ENCODE results near the gene EHBP1.

EHBP1 gene

DNA sequence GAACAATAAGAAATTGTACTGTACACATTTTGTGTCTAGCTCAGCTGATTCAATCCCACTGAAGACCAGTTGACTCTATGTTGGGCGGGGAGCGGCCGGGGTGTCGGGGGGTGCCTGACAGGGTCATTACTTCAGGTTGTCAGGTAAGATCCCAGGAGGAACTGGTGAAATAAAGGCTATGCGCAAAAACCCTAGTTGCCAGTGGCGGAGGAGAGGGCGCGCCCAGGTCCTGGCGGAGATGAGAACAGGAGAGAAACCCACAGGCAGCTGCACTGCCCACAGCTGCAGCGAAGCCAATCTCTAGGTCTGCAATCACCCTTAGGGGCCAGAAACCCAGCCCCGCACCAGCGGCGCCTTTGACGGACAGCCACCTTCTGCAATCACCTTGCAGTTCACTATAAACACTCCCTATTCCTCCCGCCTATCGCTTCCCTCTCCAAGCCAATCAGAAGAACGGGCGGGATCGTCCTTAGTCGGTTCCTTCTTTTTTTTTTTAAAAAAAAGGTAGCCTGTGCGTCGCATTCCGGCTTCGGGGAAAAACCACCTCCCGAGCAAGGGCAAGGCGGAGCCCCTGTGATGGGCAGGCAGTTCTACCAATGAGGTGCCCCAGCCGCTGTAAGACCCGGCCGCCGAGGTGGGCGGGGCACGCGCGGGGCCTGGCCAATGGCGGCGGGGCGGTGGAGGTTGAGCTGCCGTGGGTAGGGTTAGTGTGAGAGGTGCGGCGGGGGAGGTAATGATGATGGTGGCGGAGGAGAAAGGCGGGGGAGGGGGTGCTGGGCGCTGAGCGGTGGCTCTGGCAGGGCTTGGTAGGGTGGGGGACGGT lies at the start of gene EHBP1:
TSS of gene EHBP1 (plus strand) at position 707 of the 823 bp plus-strand sequence. CDS start 1,479 bp downstream, outside the sequence.
- peak within 1 kb of the TSS; percentile 92 for H3K4me3 ChIP-seq (ENCODE audit: low read depth, low read length)
- H3K9me3 ChIP-seq (ENCODE audit: control insufficient read depth, insufficient read depth, low read depth, low read length) = no peaks in the 10 kb centered on the region
- H3K27ac ChIP-seq (ENCODE audit: low read depth, low read length) = peak within 1 kb of the TSS; percentile 5; the same call in 1 of the 2 replicates
- peaks cover 18% of the 10 kb centered on the region for H3K4me1 ChIP-seq (ENCODE audit: control insufficient read depth, insufficient read depth, low read length)
- H3K36me3 ChIP-seq (ENCODE audit: control insufficient read depth, insufficient read depth, low read length) = peaks cover 10% of the 10 kb centered on the region
- peak within 1 kb of the TSS; percentile 80 for H3K9ac ChIP-seq (ENCODE audit: low read length)
- no peaks in the 10 kb centered on the region for H3K27me3 ChIP-seq (ENCODE audit: control insufficient read depth, insufficient read depth, low read length)

DNA sequence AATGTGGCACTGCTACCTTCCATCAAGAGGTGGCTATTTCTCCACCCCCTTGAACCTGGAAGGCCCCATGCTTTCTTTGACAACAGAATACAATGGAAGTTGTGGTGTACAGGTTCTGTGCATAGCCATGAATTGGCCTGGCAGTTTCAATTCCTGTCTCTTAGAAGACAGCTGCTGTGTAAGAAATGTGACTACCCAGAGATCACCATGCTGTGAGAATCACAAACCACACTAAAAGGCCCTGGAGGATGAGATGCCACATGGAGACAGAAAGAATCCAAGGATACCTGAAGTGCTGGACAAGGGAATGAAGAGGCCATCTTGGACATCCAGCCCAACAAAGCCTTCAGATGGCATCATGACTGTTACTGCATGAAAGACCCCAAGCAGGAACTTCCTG lies 47.7 kb upstream of the EHBP1 start:
- Histone ChIP-seq H3K36me3 (ENCODE audit: control insufficient read depth, insufficient read depth, low read length) (no peaks in the 10 kb centered on the region), H3K9ac (ENCODE audit: low read length) (no peak overlapping the region), H3K4me1 (ENCODE audit: control insufficient read depth, insufficient read depth, low read length) (peaks cover 2% of the 10 kb centered on the region; the same call in 1 of the 2 replicates)

DNA sequence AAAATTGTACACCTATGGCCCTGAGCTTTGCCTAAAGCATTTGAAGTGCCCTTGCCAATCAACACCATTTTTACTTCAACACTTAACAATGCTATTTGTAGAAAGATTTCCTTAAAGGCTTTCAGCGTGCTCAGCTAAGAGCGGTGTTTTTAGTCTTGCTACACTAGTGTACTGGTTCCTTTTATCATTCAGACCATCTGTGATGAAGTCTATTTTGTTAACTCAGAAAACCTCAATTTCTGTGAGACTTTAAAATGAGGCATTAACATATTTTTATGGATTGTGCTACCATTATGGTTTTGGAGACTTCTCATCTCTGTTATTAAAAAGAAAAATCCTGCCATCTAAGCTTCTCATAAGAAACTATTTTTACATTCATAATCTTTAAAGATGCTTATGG lies 46.6 kb upstream of the EHBP1 start:
- Histone ChIP-seq H3K27ac (ENCODE audit: low read depth, low read length) (no peak overlapping the region), H3K36me3 (ENCODE audit: control insufficient read depth, insufficient read depth, low read length) (no peaks in the 10 kb centered on the region), H3K27me3 (ENCODE audit: control insufficient read depth, insufficient read depth, low read length) (no peaks in the 10 kb centered on the region), H3K9ac (ENCODE audit: low read length) (no peak overlapping the region), H3K4me3 (ENCODE audit: low read depth, low read length) (no peak overlapping the region), H3K9me3 (ENCODE audit: control insufficient read depth, insufficient read depth, low read depth, low read length) (no peaks in the 10 kb centered on the region), H3K4me1 (ENCODE audit: control insufficient read depth, insufficient read depth, low read length) (peaks cover 2% of the 10 kb centered on the region; the same call in 1 of the 2 replicates)

More for the DNA sequence above, 47.7 kb upstream of the EHBP1 start:
- H3K27me3 ChIP-seq (ENCODE audit: control insufficient read depth, insufficient read depth, low read length) = no peaks in the 10 kb centered on the region
- H3K9me3 ChIP-seq (ENCODE audit: control insufficient read depth, insufficient read depth, low read depth, low read length) = no peaks in the 10 kb centered on the region
- no peak overlapping the region for H3K27ac ChIP-seq (ENCODE audit: low read depth, low read length)
- H3K4me3 ChIP-seq (ENCODE audit: low read depth, low read length) = no peak overlapping the region

DNA sequence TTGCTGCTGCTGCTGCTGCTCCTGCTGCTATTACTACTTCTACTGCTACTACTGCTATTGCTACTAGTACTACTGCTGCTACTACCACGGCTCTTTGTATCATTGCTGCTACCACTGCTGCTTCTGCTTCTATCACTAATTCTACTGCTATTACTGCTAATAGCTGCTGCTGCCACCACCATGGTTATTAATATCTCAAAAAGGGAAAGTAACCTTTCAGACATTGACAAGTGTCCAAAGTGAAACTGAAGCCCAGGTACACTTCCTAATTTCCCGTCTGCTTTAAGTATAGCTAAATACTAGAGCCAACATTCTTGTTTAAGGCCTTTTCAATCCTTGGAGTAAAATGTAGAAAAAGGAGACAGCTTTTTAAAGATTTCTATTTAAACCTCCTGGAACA lies 45.4 kb upstream of the EHBP1 start:
- Histone ChIP-seq H3K9me3 (ENCODE audit: control insufficient read depth, insufficient read depth, low read depth, low read length) (no peaks in the 10 kb centered on the region), H3K4me1 (ENCODE audit: control insufficient read depth, insufficient read depth, low read length) (peaks cover 2% of the 10 kb centered on the region; the same call in 1 of the 2 replicates), H3K4me3 (ENCODE audit: low read depth, low read length) (no peak overlapping the region), H3K27me3 (ENCODE audit: control insufficient read depth, insufficient read depth, low read length) (no peaks in the 10 kb centered on the region), H3K27ac (ENCODE audit: low read depth, low read length) (no peak overlapping the region), H3K36me3 (ENCODE audit: control insufficient read depth, insufficient read depth, low read length) (no peaks in the 10 kb centered on the region), H3K9ac (ENCODE audit: low read length) (no peak overlapping the region)

DNA sequence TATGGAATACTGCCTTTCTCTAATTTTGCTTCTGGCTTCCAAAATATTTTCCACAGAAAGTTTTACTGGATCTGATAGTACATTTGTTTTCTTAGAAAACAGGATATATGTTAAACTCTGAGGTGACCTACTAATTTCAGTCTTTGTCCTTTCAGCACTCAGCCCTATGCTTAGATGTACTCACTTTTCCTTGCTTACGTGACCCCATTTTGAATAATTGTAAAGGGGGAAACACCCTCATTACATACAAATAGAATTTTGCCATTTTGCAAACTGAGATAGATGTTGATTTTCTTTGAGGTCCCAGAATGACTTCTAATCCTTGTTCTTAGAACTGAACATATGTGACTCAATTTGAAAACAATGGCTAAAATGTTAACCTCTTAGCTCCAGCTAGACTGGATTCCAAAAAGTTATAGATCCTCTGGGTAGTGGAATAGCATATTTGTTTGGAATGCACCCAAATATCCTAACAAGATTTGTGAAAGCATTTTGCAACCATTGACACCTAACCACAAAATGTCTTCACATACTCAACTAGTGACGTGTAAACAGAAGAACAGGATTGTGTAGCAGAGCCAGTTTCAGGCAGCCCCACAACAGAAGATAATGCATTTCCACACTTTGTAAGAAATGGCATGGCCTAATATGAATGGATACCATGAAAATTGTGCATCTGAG lies 44.8 kb upstream of the EHBP1 start:
- Histone ChIP-seq H3K27ac (ENCODE audit: low read depth, low read length) (no peak overlapping the region), H3K4me3 (ENCODE audit: low read depth, low read length) (no peak overlapping the region)

DNA sequence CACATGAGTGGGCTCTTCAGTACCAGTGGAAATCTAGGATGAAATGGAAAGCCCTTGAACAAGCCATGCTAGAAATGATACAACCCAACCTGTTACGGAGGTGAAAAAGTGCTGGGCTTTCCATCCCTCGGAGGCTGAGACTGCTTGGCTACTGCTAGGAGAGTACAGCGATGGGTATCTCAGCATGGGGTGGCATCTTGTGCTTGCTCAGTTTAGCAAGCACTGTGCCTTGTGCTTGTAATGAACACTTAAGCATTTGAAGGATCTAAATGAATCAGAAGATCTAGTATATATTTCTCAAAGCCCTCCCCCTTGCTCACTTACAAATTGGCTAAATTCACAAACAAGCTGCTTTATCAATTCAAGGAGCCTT lies 44.3 kb upstream of the EHBP1 start:
- H3K9ac ChIP-seq (ENCODE audit: low read length) = no peak overlapping the region
- H3K4me1 ChIP-seq (ENCODE audit: control insufficient read depth, insufficient read depth, low read length) = peaks cover 2% of the 10 kb centered on the region; the same call in 1 of the 2 replicates
- no peaks in the 10 kb centered on the region for H3K27me3 ChIP-seq (ENCODE audit: control insufficient read depth, insufficient read depth, low read length)
- H3K4me3 ChIP-seq (ENCODE audit: low read depth, low read length) = no peak overlapping the region
- no peak overlapping the region for H3K27ac ChIP-seq (ENCODE audit: low read depth, low read length)
- no peaks in the 10 kb centered on the region for H3K36me3 ChIP-seq (ENCODE audit: control insufficient read depth, insufficient read depth, low read length)
- H3K9me3 ChIP-seq (ENCODE audit: control insufficient read depth, insufficient read depth, low read depth, low read length) = no peaks in the 10 kb centered on the region

More for the DNA sequence above, 44.8 kb upstream of the EHBP1 start:
- no peaks in the 10 kb centered on the region for H3K27me3 ChIP-seq (ENCODE audit: control insufficient read depth, insufficient read depth, low read length)
- H3K9me3 ChIP-seq (ENCODE audit: control insufficient read depth, insufficient read depth, low read depth, low read length) = no peaks in the 10 kb centered on the region
- H3K36me3 ChIP-seq (ENCODE audit: control insufficient read depth, insufficient read depth, low read length) = no peaks in the 10 kb centered on the region
- H3K4me1 ChIP-seq (ENCODE audit: control insufficient read depth, insufficient read depth, low read length) = peaks cover 2% of the 10 kb centered on the region; the same call in 1 of the 2 replicates
- H3K9ac ChIP-seq (ENCODE audit: low read length) = no peak overlapping the region

DNA sequence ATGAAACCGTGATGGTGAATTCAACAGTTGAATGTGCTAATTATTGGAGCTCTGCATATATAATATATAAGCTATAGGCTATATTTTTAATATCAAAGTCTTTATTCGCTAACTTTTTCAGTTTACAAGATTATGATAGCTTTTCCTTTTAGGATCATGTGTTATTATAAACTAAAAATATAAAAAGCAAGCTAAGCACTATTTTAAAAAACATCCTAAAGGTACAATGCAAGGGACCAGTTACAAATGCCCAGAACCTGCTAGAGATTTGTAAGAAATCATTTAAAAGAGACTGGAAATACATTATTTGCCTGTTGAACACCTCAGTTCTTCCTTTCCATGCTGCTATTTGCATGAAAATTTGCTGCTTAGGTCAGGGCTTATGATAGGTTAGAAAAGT lies 43.4 kb upstream of the EHBP1 start:
- Histone ChIP-seq H3K4me1 (ENCODE audit: control insufficient read depth, insufficient read depth, low read length) (peaks cover 2% of the 10 kb centered on the region; the same call in 1 of the 2 replicates), H3K27me3 (ENCODE audit: control insufficient read depth, insufficient read depth, low read length) (no peaks in the 10 kb centered on the region), H3K4me3 (ENCODE audit: low read depth, low read length) (no peak overlapping the region), H3K9me3 (ENCODE audit: control insufficient read depth, insufficient read depth, low read depth, low read length) (no peaks in the 10 kb centered on the region), H3K36me3 (ENCODE audit: control insufficient read depth, insufficient read depth, low read length) (no peaks in the 10 kb centered on the region), H3K27ac (ENCODE audit: low read depth, low read length) (no peak overlapping the region), H3K9ac (ENCODE audit: low read length) (no peak overlapping the region)

DNA sequence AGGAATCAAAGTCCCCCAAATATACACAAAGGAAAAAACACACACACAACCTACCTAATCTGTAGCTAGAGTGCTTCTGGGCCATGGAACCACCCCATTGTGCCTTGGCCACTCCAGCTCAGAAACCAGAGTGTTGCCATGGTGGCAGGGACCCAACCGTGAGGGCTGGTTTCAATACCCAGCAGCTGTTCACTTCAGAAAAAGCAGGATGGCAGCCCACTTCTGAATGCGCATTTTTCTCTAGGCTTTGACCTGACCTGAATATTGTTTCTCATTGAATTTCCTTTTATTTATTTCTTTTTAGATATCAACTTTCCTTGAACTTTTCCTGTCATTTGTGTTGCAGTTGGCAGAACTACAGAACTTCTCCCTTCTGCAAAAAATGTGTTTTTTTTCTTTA lies 43.0 kb upstream of the EHBP1 start:
- Histone ChIP-seq H3K27ac (ENCODE audit: low read depth, low read length) (no peak overlapping the region), H3K9ac (ENCODE audit: low read length) (no peak overlapping the region)

DNA sequence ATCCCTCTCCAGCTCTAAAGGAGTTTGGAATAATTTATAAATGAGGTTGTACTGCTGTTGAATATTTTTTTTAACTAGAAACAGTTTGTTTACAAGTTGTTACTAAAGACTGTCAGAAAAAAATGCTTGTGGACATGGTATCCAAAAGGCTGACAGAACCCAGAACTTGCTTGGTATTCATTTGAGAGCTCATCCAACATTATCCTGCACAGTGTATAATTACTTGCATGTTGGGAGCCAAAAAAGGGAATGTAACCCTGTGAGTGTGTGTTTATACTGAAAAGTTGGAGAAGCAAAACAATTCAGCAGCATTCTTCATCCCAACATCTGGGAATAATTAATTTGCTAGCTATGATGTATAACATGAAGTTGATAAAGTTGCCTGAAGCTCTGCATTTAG lies 42.1 kb upstream of the EHBP1 start:
- H3K27ac ChIP-seq (ENCODE audit: low read depth, low read length) = no peak overlapping the region

More for the DNA sequence above, 43.0 kb upstream of the EHBP1 start:
- Histone ChIP-seq H3K9me3 (ENCODE audit: control insufficient read depth, insufficient read depth, low read depth, low read length) (no peaks in the 10 kb centered on the region), H3K36me3 (ENCODE audit: control insufficient read depth, insufficient read depth, low read length) (no peaks in the 10 kb centered on the region), H3K27me3 (ENCODE audit: control insufficient read depth, insufficient read depth, low read length) (no peaks in the 10 kb centered on the region), H3K4me3 (ENCODE audit: low read depth, low read length) (no peak overlapping the region), H3K4me1 (ENCODE audit: control insufficient read depth, insufficient read depth, low read length) (peaks cover 2% of the 10 kb centered on the region; the same call in 1 of the 2 replicates)

DNA sequence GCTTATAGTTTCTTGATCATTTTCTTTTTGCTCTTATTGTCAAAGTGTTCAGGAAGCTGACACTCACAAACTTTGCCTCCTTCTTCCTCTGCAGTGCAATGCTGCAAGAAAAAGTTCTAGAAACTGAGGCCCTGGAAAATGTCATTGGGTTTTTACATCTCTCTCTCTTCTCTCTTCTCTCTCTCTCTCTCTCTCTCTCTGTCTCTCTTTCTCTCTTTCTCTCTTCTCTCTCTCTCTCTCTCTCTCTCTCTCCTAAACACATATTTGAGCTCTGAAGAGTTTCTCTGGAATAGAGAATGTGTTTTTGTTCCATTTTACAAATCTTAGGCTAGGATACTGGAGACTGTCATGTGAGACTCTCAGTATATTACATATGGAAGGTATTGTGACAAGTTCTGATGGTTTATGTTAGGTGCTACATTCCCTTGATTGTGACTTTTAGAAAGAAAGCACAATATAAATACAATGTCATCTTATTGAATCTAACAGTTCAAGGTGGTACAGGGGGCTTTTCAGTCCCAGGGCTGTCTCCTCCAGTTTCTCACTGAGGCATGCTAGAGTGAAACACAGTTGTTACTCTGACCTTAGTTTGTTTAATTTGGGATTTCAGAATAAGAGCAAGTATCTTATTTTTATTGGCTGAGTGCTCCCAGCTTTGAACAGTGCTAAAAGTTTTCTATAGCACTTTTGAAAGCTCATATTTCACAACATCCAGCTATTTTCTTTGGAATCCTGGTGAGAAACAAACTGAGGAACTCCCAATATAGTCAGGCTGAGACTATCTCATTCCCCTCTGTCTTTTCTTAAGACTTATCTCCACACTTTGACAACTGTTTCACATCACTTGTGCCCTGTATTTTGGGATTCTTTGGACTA lies 41.4 kb upstream of the EHBP1 start:
- H3K9me3 ChIP-seq (ENCODE audit: control insufficient read depth, insufficient read depth, low read depth, low read length) = no peaks in the 10 kb centered on the region
- no peaks in the 10 kb centered on the region for H3K36me3 ChIP-seq (ENCODE audit: control insufficient read depth, insufficient read depth, low read length)
- H3K27ac ChIP-seq (ENCODE audit: low read depth, low read length) = no peak overlapping the region
- H3K4me3 ChIP-seq (ENCODE audit: low read depth, low read length) = no peak overlapping the region
- H3K4me1 ChIP-seq (ENCODE audit: control insufficient read depth, insufficient read depth, low read length) = peaks cover 2% of the 10 kb centered on the region; the same call in 1 of the 2 replicates
- no peak overlapping the region for H3K9ac ChIP-seq (ENCODE audit: low read length)
- no peaks in the 10 kb centered on the region for H3K27me3 ChIP-seq (ENCODE audit: control insufficient read depth, insufficient read depth, low read length)

More for the DNA sequence above, 42.1 kb upstream of the EHBP1 start:
- H3K4me1 ChIP-seq (ENCODE audit: control insufficient read depth, insufficient read depth, low read length) = peaks cover 2% of the 10 kb centered on the region; the same call in 1 of the 2 replicates
- H3K4me3 ChIP-seq (ENCODE audit: low read depth, low read length) = no peak overlapping the region
- no peaks in the 10 kb centered on the region for H3K36me3 ChIP-seq (ENCODE audit: control insufficient read depth, insufficient read depth, low read length)
- H3K9ac ChIP-seq (ENCODE audit: low read length) = no peak overlapping the region
- H3K9me3 ChIP-seq (ENCODE audit: control insufficient read depth, insufficient read depth, low read depth, low read length) = no peaks in the 10 kb centered on the region
- no peaks in the 10 kb centered on the region for H3K27me3 ChIP-seq (ENCODE audit: control insufficient read depth, insufficient read depth, low read length)
